ENCODE data around the gene PAPLN. TPM values are rescaled to one million over a fixed set of nuclear protein-coding genes. Genes with fewer than 3 reads are reported as not detected.

Gene PAPLN
- total and polyA plus RNA-seq, 2 of the 8 experiments (the other 6 are each of a cell fraction or from before 2014, with no cell fraction given): 14.8 to 25.6 TPM

DNA sequence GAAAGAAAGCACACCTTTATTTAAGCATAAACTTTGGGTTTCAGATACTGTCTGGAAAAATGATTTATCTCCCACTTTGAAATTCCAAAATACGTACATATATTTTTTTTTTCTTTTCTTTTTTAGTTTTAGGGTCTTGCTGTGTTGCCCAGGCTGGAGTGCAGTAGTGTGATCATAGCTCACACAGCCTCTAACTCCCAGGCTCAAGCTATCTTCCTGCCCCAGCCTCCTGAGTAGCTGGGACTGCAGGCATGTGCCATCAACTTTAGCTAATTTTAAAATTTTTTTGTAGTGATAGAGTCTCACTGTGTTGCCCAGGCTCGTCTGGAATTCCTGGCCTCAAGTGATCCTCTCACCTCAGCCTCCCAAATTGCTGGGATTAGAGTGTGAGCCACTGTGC is 45.9 kb upstream of the PAPLN start:
- Histone ChIP-seq H3K14ac (ENCODE audit: insufficient read length) (no peak overlapping the region), H2BK5ac (ENCODE audit: low read depth, low read length) (no peak overlapping the region), H3K9me3 (ENCODE audit: insufficient read depth in 2 of 2, low read depth in 1 of 2, low read length in 1 of 2) (no peaks in the 10 kb centered on the region), H3K27me3 (replicated peaks in 1 of 4; ENCODE audit: control insufficient read depth in 3 of 4, extremely low read depth in 1 of 4, insufficient read depth in 3 of 4, low read length in 3 of 4) (no peaks in the 10 kb centered on the region), H2BK120ac (replicated peaks; ENCODE audit: low read depth, low read length) (no peak overlapping the region), H3K36me3 (ENCODE audit: control insufficient read depth in 2 of 4, insufficient read depth in 4 of 4, low read length in 3 of 4) (peaks cover 0 to 27% (median 7%) of the 10 kb centered on the region in 4 experiments; a peak in 5 of 8 replicates), H2BK12ac (ENCODE audit: low read depth, low read length) (no peak overlapping the region), H3K79me1 (ENCODE audit: low read depth, low read length) (no peaks in the 10 kb centered on the region), H2AFZ (ENCODE audit: low read length) (no peak overlapping the region), H2BK20ac (ENCODE audit: low read length) (no peak overlapping the region), H4K8ac (ENCODE audit: extremely low read depth, insufficient read depth, low read length) (no peak overlapping the region), H3K23ac (ENCODE audit: insufficient read length) (no peak overlapping the region), H3K56ac (replicated peaks; ENCODE audit: insufficient read length, low read depth, low read length) (no peak overlapping the region), H3K4me2 (ENCODE audit: insufficient read depth in 1 of 2, low read depth in 2 of 2, low read length in 2 of 2) (no peak overlapping the region), H2BK15ac (ENCODE audit: low read length) (no peak overlapping the region), H2AK5ac (ENCODE audit: low read depth, low read length) (no peak overlapping the region), H3K4ac (replicated peaks; ENCODE audit: insufficient read length, low read depth, low read length) (no peak overlapping the region), H3K27ac (ENCODE audit: low read depth, low read length) (no peak overlapping the region), H3K4me3 (ENCODE audit: extremely low read depth in 1 of 4, insufficient read depth in 2 of 4, low read depth in 3 of 4, low read length in 4 of 4) (no peak overlapping the region), H3K4me1 (replicated peaks in 1 of 4; ENCODE audit: control insufficient read depth in 3 of 4, insufficient read depth in 4 of 4, low read length in 3 of 4) (no peaks in the 10 kb centered on the region), H3K23me2 (ENCODE audit: low read depth, low read length) (no peaks in the 10 kb centered on the region), H4K91ac (replicated peaks; ENCODE audit: insufficient read length, low read length) (no peak overlapping the region), H3K18ac (ENCODE audit: extremely low read depth, low read length) (no peak overlapping the region), H3K9ac (replicated peaks in 1 of 4; ENCODE audit: extremely low read depth in 1 of 4, low read depth in 3 of 4, low read length in 3 of 4) (no peak overlapping the region), H3K79me2 (ENCODE audit: control insufficient read depth in 1 of 2, insufficient read depth in 2 of 2, low read length in 2 of 2) (no peaks in the 10 kb centered on the region), H4K20me1 (replicated peaks in 1 of 2; ENCODE audit: control insufficient read depth in 1 of 2, insufficient read depth in 2 of 2, low read length in 2 of 2) (peaks cover 0 to 1% of the 10 kb centered on the region in 2 experiments), H4K5ac (ENCODE audit: insufficient read length, low read depth, low read length) (no peak overlapping the region)
- WGBS, 2 experiments (ENCODE audit: extremely low coverage in 1 of 2, insufficient coverage in 1 of 2, insufficient read length in 1 of 2, insufficient replicate concordance in 2 of 2, low coverage in 1 of 2, low lambda C conversion rate in 2 of 2, missing lambda C conversion rate in 1 of 2): 94% methylated on average over 2 of the region's 2 CpGs; no CpG with 5 or more reads in 1 of the 2 experiments
- POLR2A ChIA-PET (ENCODE audit: partially characterized antibody): no interaction called here
- DNase-seq (ENCODE audit: low read depth in 1 of 2, low spot score in 2 of 2): no peak
- CTCF ChIA-PET (ENCODE audit: partially characterized antibody): interaction anchor here (1.1 kb wide), 1 partner anchor 32 kb away, joined by 3 read pairs; no protein-coding TSS in a partner anchor
- TF ChIP-seq CBX8 (IDR thresholded peaks at IDR 0.05; ENCODE audit: borderline replicate concordance, low read depth, low read length) (no peak), SAP30 (IDR thresholded peaks at IDR 0.05; ENCODE audit: insufficient read depth, insufficient replicate concordance, low read length) (no peak), ASH2L (IDR thresholded peaks at IDR 0.05; ENCODE audit: low read length) (no peak), ZNF274 (IDR thresholded peaks at IDR 0.05; ENCODE audit: borderline replicate concordance, extremely low read depth, low read length) (no peak), EP300 (IDR thresholded peaks at IDR 0.05; ENCODE audit: borderline replicate concordance in 1 of 2, low read depth in 2 of 2, low read length in 2 of 2) (no peak), TBP (IDR thresholded peaks at IDR 0.05; ENCODE audit: low read depth, low read length) (no peak), BCL11A (IDR thresholded peaks at IDR 0.05; ENCODE audit: low read depth in 2 of 2, low read length in 2 of 2) (no peak), YY1 (IDR thresholded peaks at IDR 0.05; ENCODE audit: low read depth, low read length) (no peak)
- no peak for FAIRE-seq

All from H1 (cell line).